Hematopoietic multipotent progenitor cell treated with erythropoietin and hydrocortisone succinate and interleukin-3 and kit ligand, for 4 days (in vitro differentiated cells): ENCODE results near the gene DRC3.

ENCODE experiments used
- DNase-seq: peaks from one replicate; pipeline ENCODE4 v3.0.0-alpha.2; 2015

The DRC3 gene

DNA sequence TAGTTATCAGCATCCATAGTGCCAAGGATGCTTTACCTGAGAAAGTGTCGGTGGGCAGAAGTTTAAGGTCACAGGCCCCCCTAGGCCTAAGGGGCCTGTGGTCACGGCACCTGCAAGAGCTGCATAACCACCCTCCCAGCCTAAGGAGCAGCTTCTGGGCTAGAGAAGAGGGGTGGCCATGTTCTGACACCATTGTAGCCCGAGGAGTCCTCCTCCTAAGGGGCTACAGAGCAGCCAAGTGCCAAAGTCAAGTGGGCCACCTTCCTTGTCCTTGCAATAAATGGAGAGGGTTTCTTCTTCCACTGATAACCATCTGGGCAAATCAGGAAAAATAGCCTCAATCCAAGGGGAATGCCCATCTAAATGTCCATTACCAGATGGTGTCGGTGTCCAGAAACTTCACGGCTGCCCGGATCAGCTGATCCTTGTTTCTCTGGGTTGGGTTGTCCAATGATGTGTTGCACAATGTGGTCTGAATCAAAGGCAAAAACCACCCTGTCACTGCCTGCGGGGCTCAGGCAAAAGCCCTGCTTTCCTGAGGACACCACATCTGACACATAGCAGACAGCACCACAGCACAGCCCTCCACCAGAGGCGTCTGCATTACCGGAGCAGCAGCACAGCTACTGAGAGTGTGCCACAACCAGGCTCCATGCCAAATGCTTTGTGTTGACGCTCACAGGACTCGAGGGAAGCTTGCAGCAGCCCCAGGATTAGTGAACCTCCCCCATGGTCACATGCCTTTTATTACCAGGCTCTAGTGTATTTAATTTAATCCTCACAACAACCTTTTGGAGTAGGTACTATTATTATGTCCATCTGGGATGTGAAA, 53.5 kb downstream of the DRC3 start:
- DNase-seq, result no peak

- DNase-seq, result no peak
Observed at GRCh38 chr17:18027280-18027679, 54.6 kb downstream of the DRC3 start.

DNA sequence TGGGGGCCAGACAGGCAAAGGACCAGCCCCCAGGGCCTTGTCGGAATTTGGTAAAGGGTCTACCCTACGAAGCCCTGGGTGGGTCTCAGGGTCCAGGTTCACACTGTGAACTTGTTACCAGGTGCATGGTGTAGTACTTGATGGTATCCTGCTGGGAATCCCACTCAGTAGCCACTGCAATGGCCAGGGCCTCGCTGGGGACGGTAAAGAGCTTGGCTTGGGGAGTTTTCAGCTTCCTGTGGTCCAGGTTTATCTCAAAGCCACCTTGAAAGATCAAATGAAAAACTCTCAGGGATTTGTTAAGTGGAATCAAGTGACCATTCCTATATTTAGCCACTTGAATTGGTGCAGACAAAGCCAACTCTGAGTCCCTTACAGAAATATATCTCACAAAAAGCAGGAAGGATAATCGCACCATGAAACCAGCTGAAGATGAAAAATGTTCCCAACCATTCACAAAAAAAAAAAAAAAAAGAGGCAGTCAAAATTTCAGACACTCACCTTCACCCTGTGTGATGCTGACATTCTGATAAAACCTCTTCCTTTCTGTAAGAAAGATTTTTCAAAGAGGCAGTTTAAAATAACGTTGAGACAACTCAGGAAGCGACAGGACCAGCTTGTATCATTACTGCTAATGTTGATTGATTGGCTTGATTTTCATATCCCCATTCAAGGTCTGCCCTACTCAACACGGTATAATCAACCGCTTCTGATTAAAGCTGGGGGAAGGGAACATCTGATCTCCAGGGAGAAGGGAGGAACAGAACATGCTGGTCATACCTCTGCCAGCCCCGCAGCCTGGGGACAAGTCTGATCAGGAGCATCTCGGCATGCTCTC, 55.7 kb downstream of the DRC3 start:
- no peak for DNase-seq

GRCh38 chr17:18028952-18029540, 56.4 kb downstream of the DRC3 start:
- DNase-seq, result no peak

DNA sequence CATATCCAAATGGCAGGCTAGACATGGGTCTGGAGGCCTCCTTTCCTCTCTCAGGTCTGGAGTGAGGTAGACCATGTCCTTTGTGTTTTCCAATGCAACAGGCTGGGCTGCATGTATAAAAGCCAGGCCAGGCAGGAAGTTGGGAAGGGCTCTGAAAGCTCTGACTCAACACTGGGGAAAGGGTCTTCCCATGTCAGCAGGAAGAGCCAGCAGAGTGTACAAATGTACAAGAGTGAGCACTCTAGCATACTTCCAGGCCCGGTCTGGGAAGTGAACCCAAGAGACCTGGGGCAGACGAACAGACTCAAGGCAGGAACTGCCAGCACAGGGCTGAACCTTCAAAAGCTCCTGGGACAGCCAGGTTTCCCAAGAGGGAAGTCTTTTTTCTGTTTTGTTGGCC, 59.3 kb downstream of the DRC3 start:
- no peak for DNase-seq

- peak; percentile 96 for DNase-seq
Observed at GRCh38 chr17:18033442-18034099, 60.9 kb downstream of the DRC3 start.

- peak; percentile 75 for DNase-seq
Observed at GRCh38 chr17:18035704-18036103, 63.0 kb downstream of the DRC3 start.

- DNase-seq, result peak; percentile 87
Observed at GRCh38 chr17:18037486-18037885, 64.8 kb downstream of the DRC3 start.

DNA sequence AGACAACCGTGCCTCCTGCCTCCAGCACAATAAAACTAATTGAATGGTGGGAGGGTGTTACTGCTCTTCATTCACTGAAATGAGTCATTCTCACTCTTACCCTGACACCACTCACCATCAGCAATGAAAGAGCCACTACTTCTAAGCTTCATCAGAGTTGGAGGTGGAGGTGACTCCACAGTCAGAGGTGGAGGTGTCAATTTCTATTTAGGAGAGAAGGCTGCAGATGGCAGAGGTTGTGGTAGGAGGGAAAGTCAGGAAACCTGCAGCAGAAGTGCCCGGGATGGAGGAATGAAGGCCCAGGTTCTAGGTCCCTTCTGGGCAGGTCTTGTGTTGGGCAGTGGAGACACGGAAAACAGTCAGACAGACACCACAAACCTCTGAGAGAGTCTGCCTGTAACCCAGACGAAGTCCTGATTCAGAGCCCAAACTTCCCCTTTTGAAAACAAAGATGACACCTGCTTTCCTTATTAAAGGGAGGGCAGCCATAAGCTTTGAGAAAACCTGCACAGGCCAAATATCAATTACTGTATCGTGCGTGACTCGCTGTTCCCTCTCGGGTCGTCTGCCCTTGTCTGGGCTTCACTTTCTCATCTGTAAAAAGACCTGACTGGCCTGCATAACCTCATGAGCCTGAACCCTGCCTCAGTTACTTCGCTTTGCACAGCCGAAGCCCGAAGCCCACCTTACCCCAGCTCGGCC, 65.6 kb downstream of the DRC3 start:
- DNase-seq, result peak; percentile 77

DNA sequence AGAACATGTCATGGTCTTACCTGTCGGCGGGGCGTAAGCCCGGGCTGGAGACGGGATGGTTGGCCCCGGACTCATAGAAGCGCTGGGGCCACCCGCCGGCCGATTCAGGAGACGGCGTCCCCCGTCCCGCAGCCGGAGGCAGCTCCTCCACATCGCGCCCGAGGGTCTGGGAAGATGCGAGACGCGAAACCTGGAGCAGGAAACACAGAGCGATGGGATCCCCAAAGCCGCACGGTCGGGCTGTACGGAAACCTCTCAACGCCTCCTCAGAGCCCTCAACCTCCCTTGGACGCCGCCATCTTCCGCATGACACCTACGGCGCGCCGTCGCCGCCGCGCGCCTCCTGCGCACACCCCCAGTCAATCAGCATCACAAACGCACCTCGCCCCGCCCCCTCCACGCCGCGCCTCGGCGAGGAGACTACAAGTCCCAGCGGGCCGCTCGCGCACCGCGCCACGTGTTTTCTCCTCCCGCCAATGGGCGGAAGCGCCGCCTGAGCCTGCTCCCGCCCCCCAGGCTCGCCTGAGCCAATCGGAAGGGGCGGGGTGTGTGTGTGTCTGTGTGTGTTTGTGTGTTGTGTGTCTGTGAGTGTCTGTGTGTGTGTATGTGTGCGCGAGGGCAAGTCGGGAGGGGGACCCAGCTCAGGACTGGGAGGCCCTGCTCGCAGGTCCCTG, 66.3 kb downstream of the DRC3 start, which contains the start of the genes ATPAF2 and GID4:
ATPAF2 (minus strand) TSS at position 308 of the 674 bp plus-strand sequence; CDS start at position 153, 155 bp downstream.
GID4 (plus strand) TSS at position 548 of the 674 bp plus-strand sequence; CDS start at position 605, 57 bp downstream.
- peak; percentile 100 for DNase-seq

DNA sequence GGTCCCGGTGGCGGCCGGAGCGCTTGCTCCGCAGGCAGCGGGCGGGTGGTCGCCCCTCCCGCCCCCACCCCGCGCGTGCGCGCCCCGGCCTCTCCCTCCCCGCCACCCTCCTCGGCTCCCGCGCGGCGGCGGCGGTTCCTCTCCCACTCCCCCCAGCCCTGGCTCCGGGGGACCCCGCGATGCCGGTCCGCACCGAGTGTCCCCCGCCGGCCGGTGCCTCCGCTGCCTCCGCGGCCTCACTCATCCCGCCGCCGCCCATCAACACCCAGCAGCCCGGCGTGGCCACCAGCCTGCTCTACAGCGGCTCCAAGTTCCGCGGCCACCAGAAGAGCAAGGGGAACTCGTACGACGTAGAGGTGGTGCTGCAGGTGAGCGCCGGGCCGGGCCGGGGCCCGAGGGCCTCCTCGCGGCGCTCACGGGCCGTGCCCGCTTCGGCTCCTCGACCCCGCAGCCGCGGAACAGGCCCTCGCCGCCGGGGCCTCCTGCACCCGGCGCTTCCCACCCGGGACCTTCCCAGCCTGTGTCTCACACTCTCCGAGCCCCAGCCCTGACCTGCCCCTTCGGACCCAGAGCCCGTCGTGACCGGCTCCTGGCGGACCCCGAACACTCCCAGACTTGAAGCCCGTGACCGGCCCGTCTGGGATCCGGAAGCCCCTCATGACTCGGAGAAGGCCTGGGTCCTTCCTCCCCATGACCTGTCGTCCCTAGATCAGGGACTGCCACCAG, 67.0 kb downstream of the DRC3 start:
- DNase-seq, result peak; percentile 55

DNA sequence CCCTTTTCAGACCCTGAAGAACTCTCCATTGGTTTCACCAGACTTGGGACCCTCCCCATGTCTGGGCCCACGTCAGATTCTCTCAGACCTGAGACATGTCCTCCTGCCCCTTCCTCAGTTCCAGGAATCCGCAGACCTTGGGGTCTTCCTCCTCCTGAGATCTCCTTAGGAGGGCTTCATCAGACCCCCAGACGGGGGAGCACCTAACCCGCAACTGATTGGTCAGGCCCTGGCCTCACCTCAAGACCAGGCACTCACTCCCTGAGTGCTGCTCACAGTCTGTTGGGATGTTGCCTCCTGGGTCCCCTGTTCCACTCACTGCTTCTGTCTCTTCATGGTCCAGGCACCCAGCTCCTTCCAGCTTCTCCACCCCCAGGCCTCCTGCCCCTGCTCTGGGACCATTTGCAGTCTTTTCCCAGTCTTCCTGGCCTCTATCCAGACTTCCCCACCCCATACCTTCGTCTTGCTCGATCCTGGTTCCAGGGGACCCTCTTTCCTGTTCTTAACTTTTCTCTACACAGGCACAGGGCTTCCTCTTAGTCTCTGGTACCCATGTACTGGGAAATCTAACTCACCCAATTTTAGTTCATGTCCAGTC, 67.7 kb downstream of the DRC3 start:
- DNase-seq, result no peak

- peak; percentile 35 for DNase-seq
Observed at GRCh38 chr17:18041776-18042175, 69.1 kb downstream of the DRC3 start.

DNA sequence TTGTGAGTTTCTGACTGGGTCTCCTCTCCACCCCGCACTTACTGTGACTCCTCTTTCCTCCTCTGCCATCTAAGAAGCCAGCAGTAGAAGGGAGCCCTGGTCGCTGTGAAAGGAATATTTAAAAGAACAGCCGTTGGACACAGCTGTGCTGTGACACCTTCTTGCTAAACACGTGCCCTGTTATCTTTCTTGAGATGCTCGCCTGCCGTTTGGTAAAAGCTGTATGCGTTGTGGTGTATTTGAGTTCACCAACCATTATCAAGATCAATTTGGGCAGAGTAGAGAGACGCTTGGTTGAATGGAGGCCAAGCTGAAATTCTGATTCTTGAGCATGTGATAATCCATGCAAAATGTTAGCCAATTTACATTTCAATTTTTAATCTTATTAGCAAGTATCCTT, 70.3 kb downstream of the DRC3 start:
- DNase-seq, result peak; percentile 47

GRCh38 chr17:18043491-18043890, 70.8 kb downstream of the DRC3 start:
- DNase-seq, result peak; percentile 54

DNA sequence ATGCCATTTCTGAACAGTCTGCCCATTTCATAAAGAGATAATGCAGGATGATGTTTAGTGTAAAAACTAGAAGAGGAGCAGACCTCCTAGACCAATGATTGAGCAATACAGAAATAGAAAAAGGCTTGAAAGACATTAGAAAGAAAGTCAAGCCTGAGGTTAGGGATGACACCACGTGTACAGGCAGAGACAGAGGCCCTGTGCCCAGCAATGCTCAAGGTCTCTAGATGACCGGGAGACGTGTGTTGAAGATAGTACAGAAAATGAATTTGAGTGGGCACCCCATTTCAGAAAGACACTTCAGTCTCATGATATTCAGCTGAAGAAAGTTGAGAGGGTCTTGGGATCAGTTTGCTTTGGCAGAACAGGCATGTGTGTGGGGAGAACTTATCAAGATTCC, 71.9 kb downstream of the DRC3 start:
- DNase-seq, result no peak

DNA sequence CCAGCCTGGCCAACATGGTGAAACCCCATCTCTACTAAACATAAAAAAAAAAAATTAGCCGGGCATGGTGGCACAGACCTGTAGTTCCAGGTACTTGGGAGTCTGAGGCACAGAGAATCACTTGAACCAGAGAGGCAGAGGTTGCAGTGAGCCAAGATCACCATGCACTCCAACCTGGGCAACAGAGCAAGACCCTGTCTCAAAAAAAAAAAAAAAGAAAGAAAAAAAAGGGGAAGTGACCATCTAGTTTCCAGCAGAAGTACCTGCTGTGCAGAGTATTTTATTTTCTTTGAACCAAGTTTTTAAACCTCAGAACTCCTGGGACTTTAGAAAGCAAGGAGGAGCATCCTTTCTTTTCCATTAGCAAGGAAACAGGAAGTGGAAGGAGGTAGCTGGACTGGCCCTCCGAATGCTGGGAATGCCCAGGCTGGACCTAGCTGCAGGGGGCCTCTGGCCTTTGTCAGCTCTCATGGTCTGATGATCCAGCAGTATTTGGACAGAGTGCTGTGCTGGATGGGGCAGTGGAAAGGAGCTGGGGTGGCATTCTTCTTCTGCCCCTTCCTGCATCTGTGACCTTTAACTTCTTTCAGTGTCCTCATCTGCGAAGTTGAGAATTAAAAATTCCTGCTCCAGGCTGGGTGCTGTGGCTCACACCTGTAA, 73.2 kb downstream of the DRC3 start:
- no peak for DNase-seq

GRCh38 chr17:18055597-18055996, 82.9 kb downstream of the DRC3 start:
- no peak for DNase-seq

- no peak for DNase-seq
Observed at GRCh38 chr17:18056214-18056613, 83.6 kb downstream of the DRC3 start.

GRCh38 chr17:18059283-18059682, 86.6 kb downstream of the DRC3 start:
- DNase-seq, result no peak
